Suprapubic skin (tissue), 3 donors: ENCODE results near the gene TMEM174.

Experiments used
- CTCF ChIP-seq, 2 donors: fragments of 200-600 bp in 1 of 2; fragments of 450-650 bp in 1 of 2; sonication (generic) in 1 of 2; IDR thresholded peaks; one replicate each; pipeline ENCODE4 v1.5.1; 2016 to 2019; ENCODE audit warnings: antibody characterized with exemption in 2 of 2, mild to moderate bottlenecking in 1 of 2, moderate library complexity in 1 of 2
- POLR2AphosphoS5 ChIP-seq, 3 donors: sonication (generic); formaldehyde crosslinking; IDR thresholded peaks; one replicate each; pipeline ENCODE4 v1.6.1; 2017; ENCODE audit warnings: antibody characterized with exemption in 3 of 3

DNA sequence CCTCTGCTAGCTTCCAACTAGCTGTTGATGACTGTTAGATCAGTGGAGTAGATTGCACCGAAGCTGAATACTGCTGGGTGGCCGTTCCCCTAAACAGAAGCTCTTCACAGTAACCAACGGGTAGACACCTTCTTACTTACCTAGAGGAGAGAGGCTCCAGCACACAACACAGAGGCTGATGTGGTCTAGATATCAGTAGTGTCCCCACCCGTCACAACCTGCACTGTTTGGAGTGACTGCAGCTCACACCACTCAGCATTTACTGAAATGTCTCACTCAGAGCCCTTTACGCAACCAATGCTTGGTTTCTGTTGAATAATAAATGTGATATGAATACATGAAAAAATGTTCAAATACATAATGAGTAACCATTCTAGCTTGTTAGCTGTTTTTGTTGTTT, 5.3 kb downstream of the TMEM174 start:
- TF ChIP-seq POLR2AphosphoS5 (IDR thresholded peaks at IDR 0.05) (no peak), CTCF (IDR thresholded peaks at IDR 0.05) (no peak)
